ENCODE measurements around the gene RFX3. TPM values are rescaled to one million over a fixed set of nuclear protein-coding genes. Genes with fewer than 3 reads are reported as not detected.

Gene RFX3
- total RNA-seq, 1 donor from 2014 or later, result 61.6 TPM

DNA sequence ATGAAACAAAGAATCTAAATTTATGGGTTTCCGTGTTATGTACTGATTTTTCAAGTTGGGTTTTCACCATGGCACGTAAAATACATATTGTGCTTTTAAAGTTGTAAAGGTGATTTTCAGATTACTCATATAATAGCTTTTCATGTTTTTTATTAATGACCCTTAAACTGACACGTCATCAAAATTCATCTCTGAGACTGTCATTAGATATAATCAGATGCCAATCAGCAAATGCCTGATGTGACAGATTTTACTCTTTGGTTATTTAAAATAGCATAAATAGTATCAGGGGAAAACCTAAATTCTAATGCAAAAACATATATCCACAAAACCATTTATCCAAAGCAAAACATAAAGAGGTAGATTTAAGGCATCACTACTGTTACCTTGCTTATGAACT is 11.0 kb downstream of the RFX3 start:
- Mint-ChIP-seq H3K4me1 (ENCODE audit: low read depth, unreplicated experiment) (peaks cover 35% of the 10 kb centered on the region), H3K36me3 (ENCODE audit: unreplicated experiment) (no peaks in the 10 kb centered on the region), H3K27me3 (ENCODE audit: unreplicated experiment) (no peaks in the 10 kb centered on the region), H3K4me3 (ENCODE audit: unreplicated experiment) (no peak overlapping the region), H3K27ac (ENCODE audit: unreplicated experiment) (no peak overlapping the region), H3K9me3 (ENCODE audit: unreplicated experiment) (no peaks in the 10 kb centered on the region)
- DNase-seq, result no peak
- TF ChIP-seq, protein P1, sequence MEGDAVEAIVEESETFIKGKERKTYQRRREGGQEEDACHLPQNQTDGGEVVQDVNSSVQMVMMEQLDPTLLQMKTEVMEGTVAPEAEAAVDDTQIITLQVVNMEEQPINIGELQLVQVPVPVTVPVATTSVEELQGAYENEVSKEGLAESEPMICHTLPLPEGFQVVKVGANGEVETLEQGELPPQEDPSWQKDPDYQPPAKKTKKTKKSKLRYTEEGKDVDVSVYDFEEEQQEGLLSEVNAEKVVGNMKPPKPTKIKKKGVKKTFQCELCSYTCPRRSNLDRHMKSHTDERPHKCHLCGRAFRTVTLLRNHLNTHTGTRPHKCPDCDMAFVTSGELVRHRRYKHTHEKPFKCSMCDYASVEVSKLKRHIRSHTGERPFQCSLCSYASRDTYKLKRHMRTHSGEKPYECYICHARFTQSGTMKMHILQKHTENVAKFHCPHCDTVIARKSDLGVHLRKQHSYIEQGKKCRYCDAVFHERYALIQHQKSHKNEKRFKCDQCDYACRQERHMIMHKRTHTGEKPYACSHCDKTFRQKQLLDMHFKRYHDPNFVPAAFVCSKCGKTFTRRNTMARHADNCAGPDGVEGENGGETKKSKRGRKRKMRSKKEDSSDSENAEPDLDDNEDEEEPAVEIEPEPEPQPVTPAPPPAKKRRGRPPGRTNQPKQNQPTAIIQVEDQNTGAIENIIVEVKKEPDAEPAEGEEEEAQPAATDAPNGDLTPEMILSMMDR (IDR thresholded peaks at IDR 0.05; ENCODE audit: partially characterized antibody, unreplicated experiment), result no peak

DNA sequence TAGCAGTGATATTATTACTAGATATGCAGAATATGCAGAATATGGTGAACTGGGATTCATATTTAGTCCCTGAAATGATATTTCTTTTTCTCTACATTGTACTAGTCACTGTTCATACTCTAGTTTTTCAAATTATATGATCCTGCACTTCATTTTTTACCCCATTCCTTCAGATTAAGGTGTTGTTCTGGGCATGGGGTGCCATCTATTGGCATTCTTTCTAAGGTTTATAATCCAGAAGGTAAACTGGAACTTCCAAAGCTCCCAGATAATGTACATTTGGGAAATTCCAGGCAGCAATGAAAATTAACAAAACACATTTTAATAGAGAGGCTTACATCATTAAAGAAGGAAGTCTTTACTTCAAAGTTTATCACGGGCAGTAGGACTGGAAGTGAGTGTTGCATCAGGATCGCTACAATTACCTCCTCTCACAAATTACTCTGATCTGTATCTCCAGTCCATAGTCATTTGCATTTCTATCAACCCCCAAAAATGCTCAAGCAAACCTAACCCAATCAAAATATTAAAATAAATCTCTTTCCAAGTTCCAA is 12.5 kb downstream of the RFX3 start:
- Mint-ChIP-seq H3K36me3 (ENCODE audit: unreplicated experiment) (no peaks in the 10 kb centered on the region), H3K27ac (ENCODE audit: unreplicated experiment) (peak overlapping the region; percentile 63), H3K9me3 (ENCODE audit: unreplicated experiment) (no peaks in the 10 kb centered on the region)

DNA sequence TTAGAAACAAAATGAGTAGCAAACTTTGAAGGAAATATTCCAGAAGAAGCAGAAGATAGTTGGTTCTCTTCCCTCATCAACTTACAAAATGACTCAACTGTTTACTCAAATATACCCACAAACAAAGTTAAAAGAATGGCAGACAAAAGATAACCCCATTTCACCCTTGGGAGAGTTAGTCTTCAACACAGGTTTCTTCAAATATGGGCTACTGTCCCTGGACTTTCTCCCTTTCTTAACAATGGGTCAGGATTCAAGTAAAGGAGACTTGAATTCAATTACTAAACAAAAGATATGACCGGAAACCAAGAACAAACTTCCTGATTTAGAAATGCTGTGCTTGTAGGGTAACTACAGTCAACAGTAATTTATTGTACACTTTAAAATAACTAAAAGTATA is 14.2 kb downstream of the RFX3 start:
- Mint-ChIP-seq H3K4me1 (ENCODE audit: low read depth, unreplicated experiment) (peaks cover 48% of the 10 kb centered on the region), H3K4me3 (ENCODE audit: unreplicated experiment) (no peak overlapping the region), H3K36me3 (ENCODE audit: unreplicated experiment) (no peaks in the 10 kb centered on the region), H3K27me3 (ENCODE audit: unreplicated experiment) (no peaks in the 10 kb centered on the region), H3K27ac (ENCODE audit: unreplicated experiment) (no peak overlapping the region), H3K9me3 (ENCODE audit: unreplicated experiment) (no peaks in the 10 kb centered on the region)
- no peak for DNase-seq
- TF ChIP-seq, protein P1 (IDR thresholded peaks at IDR 0.05; ENCODE audit: partially characterized antibody, unreplicated experiment), result no peak

More for the DNA sequence above, 12.5 kb downstream of the RFX3 start:
- H3K4me3 Mint-ChIP-seq (ENCODE audit: unreplicated experiment), result no peak overlapping the region
- H3K27me3 Mint-ChIP-seq (ENCODE audit: unreplicated experiment), result no peaks in the 10 kb centered on the region
- H3K4me1 Mint-ChIP-seq (ENCODE audit: low read depth, unreplicated experiment), result peaks cover 46% of the 10 kb centered on the region
- TF ChIP-seq, protein P1 (IDR thresholded peaks at IDR 0.05; ENCODE audit: partially characterized antibody, unreplicated experiment), result no peak
- no peak for DNase-seq

DNA sequence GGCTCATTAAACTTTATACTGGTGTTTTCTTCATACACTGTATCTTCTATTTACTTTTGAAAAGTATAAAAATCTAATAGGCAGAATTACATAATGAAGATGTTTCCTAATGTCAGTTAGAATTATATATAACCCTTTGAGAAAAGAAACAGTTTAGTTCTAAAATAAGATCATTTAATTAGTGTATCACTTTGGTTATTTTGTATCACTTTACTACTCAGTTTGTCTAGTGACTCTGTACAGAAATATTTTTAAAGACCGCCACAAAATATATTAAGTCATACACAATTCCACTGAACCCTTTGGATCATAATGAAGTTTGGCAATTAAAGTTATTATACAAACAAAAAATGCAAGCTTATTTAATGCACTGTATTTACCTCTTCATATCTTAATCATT is 15.0 kb downstream of the RFX3 start:
- Mint-ChIP-seq H3K4me1 (ENCODE audit: low read depth, unreplicated experiment) (peaks cover 47% of the 10 kb centered on the region), H3K9me3 (ENCODE audit: unreplicated experiment) (no peaks in the 10 kb centered on the region), H3K27me3 (ENCODE audit: unreplicated experiment) (no peaks in the 10 kb centered on the region), H3K4me3 (ENCODE audit: unreplicated experiment) (no peak overlapping the region), H3K36me3 (ENCODE audit: unreplicated experiment) (no peaks in the 10 kb centered on the region), H3K27ac (ENCODE audit: unreplicated experiment) (no peak overlapping the region)
- TF ChIP-seq, protein P1 (IDR thresholded peaks at IDR 0.05; ENCODE audit: partially characterized antibody, unreplicated experiment), result no peak
- DNase-seq, result no peak

DNA sequence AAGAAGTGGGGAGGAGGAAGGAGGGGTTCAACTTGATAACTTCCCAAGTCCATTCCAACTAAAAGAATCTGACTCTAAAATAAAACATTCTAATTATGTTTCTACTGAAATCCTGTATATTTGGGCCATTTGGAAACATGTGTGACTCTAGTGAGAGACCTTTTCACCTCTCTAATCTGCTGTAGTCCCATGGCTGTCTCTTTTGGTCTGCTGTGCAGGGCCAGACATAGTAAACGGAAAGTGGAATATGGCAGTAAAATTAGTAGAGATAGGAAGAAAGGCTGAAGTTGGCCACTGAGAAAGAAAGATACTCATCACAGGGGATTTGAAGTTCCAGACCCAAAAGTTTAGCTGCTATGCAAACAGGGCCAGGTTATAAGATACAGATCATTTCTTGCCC is 15.9 kb downstream of the RFX3 start:
- peaks cover 43% of the 10 kb centered on the region for H3K4me1 Mint-ChIP-seq (ENCODE audit: low read depth, unreplicated experiment)
- no peak for DNase-seq
- no peaks in the 10 kb centered on the region for H3K9me3 Mint-ChIP-seq (ENCODE audit: unreplicated experiment)
- H3K27ac Mint-ChIP-seq (ENCODE audit: unreplicated experiment), result no peak overlapping the region
- H3K36me3 Mint-ChIP-seq (ENCODE audit: unreplicated experiment), result no peaks in the 10 kb centered on the region
- no peak overlapping the region for H3K4me3 Mint-ChIP-seq (ENCODE audit: unreplicated experiment)
- H3K27me3 Mint-ChIP-seq (ENCODE audit: unreplicated experiment), result no peaks in the 10 kb centered on the region
- TF ChIP-seq, protein P1 (IDR thresholded peaks at IDR 0.05; ENCODE audit: partially characterized antibody, unreplicated experiment), result no peak

Measured in glutamatergic neuron (in vitro differentiated cells).